Endothelial cell of umbilical vein (primary cell): ENCODE data around the gene LTBP2.

Source experiments
- CTCF ChIP-seq, 2 donors: IDR thresholded peaks; 1 replicate in 1 of 2; 2 replicates in 1 of 2; pipeline ENCODE4 v1.5.1; 2011; ENCODE audit warnings: low read length in 2 of 2, mild to moderate bottlenecking in 2 of 2, moderate library complexity in 2 of 2, control low read depth in 1 of 2, inconsistent platforms in 1 of 2, low read depth in 1 of 2; ENCODE audit not compliant: insufficient read depth in 1 of 2; ENCODE audit errors: extremely low read depth in 1 of 2
- EZH2 ChIP-seq: IDR thresholded peaks from 2 replicates; pipeline ENCODE4 v1.6.1; 2012; ENCODE audit warnings: borderline replicate concordance, low read depth, mild to moderate bottlenecking, moderate library complexity, low read length, inconsistent platforms; ENCODE audit not compliant: severe bottlenecking
- GATA2 ChIP-seq: IDR thresholded peaks from 2 replicates; pipeline ENCODE4 v1.7.0; 2011; ENCODE audit warnings: low read depth, mild to moderate bottlenecking, moderate library complexity, mixed read lengths, low read length; ENCODE audit not compliant: insufficient read length, insufficient read depth
- JUN ChIP-seq: IDR thresholded peaks from 2 replicates; pipeline ENCODE4 v1.6.1; 2011; ENCODE audit warnings: borderline replicate concordance, low read depth; ENCODE audit not compliant: insufficient read length, insufficient read depth
- MAX ChIP-seq: IDR thresholded peaks from 2 replicates; pipeline ENCODE4 v1.6.1; 2011; ENCODE audit not compliant: insufficient read depth, insufficient read length
- MYC ChIP-seq: IDR thresholded peaks from one replicate; pipeline ENCODE4 v1.6.1; 2011; ENCODE audit warnings: mild to moderate bottlenecking, low read depth, low read length
- POLR2A ChIP-seq: IDR thresholded peaks from 2 replicates; pipeline ENCODE4 v1.6.1; 2012; ENCODE audit warnings: low read depth, mild to moderate bottlenecking, control low read depth, low read length
- POLR2AphosphoS5 ChIP-seq: IDR thresholded peaks from 2 replicates; pipeline ENCODE4 v1.6.1; 2012; ENCODE audit warnings: low read depth, mild to moderate bottlenecking, control low read depth, low read length, moderate library complexity; ENCODE audit not compliant: insufficient read depth

- no peak for TF ChIP-seq CTCF (IDR thresholded peaks at IDR 0.05; ENCODE audit: extremely low read depth in 1 of 2, insufficient read depth in 1 of 2, low read depth in 1 of 2, low read length in 2 of 2)
- TF ChIP-seq POLR2AphosphoS5, result no peak
- TF ChIP-seq POLR2A, result no peak
- TF ChIP-seq GATA2, result no peak
- TF ChIP-seq EZH2, result no peak
- no peak for TF ChIP-seq JUN
- no peak for TF ChIP-seq MAX
- TF ChIP-seq MYC, result no peak
Measured at GRCh38 chr14:74571441-74571841, 40.6 kb downstream of the LTBP2 start.
